Stimulated activated CD4-positive, alpha-beta T cell treated with anti-CD3 and anti-CD28 coated beads, Interleukin-4, amount 100 ng/mL, for 24 hours (primary cell): ENCODE measurements around the gene ATP5F1D.

ENCODE experiments used
- DNase-seq: peaks from one replicate; pipeline ENCODE4 v3.0.0-alpha.2; 2020

Gene ATP5F1D

DNA sequence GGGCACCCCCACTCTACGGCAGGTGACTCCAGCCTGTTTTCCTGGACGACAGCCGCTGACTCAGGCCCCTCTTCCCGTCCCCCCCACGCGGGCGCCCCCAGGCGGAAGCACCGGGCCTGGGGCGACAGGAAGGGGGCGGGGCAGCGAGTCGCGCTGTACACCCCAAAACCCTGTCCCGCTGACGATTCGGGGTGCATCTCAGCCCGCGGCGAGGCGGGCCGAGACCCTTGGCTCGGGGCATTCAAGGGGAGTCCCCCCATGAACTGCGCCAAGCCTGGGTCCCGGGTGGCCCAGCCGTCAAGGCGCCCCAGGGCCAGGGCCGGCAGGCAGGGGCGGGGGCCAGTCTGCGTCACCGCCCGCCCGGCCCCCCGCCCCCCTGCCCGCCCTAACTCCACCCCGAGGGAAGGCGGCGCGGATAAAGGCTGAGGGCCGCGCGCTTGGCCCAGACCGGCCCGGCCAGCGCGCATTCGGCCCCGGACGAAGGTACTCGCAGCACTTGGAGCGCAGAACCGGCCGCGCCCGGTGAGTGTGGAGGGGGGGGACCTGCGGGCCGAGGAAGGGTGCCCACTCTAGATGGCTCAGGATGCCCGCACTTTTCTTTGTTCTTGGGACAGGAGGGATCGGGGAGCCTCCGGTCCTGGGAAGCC is 6.7 kb downstream of the ATP5F1D start, which contains the start of gene MIDN:
Gene MIDN (plus strand): TSS at position 445 of the 647 bp plus-strand sequence. CDS start 1,714 bp downstream, outside the sequence.
- DNase-seq: peak; percentile 59

DNA sequence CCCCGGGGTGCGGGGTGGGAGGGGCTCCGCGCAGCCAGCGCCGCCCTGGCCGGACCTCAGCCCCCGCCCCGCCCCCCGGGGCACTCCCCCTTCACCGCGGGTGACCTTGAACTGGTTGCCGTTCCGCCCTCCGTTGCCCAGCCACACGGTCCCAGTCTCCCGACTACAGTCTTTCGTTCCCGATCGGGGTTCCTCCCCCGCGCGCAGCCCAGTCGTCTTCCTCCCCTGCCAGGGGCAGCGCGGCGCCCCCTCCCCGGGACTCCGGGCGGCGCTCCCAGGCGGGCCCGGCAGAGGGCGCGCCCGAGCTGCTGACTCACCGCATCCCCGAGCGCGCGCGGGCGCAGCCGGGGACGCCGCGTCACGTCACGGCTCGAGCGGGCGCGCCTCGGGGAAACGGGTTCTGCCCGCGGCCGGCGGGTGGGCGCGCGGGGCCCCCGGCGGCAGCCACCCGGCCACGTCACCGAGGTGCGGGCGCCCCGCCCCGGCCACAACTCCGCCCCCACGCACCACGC is 7.3 kb downstream of the ATP5F1D start:
- DNase-seq: peak; percentile 81

DNA sequence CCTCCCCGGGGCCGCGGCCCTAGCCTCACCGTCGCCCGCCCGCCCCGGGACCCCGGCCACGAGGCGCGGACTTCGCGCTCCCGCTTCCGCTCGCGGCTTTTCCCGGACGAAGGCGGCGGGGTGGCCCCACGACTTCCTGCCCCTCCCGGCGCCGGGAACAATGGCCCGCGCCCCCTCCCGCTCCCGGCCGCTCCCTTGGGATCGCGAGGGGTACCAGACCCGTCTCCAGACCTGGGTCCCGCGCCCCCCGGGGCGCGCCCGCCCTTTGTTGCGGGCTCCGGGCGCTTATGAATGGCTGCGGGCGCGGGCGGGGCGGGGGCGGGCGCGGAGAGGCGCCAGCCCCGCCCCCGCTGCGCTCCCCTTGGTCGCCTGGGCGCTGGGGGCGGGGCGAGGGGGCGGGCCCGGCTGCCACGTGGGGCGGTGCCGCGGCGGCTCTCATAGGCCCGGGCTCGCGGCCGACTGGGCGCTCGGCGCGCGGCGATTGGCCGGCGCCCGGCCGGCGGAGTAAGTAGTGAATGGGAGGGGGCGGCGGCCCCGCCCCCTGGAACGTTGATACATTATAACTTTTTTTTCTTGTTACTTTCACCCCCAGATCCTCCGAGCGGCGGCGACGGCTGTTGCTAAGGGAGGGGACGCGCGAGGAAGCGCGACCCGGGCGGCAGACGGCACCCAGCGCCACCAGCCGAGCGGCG is 7.9 kb downstream of the ATP5F1D start:
- peak; percentile 92 for DNase-seq

DNA sequence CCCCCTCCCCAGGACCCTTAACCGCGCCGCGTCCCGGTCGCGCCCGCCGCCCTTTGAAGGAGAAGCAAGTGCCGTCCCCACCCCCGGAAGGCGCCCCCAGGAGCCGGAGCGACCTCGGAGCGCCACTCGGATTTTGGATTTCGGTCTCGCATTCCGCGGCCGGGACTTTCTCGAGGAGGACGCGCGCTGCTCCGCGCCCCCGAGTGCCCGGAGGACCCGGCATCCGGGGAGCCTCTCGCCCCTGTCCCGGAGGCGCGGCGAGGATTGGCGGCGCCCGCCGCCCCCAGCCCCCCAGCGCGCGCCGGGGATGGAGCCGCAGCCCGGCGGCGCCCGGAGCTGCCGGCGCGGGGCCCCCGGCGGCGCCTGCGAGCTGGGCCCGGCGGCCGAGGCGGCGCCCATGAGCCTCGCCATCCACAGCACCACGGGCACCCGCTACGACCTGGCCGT is 8.5 kb downstream of the ATP5F1D start:
- no peak for DNase-seq

DNA sequence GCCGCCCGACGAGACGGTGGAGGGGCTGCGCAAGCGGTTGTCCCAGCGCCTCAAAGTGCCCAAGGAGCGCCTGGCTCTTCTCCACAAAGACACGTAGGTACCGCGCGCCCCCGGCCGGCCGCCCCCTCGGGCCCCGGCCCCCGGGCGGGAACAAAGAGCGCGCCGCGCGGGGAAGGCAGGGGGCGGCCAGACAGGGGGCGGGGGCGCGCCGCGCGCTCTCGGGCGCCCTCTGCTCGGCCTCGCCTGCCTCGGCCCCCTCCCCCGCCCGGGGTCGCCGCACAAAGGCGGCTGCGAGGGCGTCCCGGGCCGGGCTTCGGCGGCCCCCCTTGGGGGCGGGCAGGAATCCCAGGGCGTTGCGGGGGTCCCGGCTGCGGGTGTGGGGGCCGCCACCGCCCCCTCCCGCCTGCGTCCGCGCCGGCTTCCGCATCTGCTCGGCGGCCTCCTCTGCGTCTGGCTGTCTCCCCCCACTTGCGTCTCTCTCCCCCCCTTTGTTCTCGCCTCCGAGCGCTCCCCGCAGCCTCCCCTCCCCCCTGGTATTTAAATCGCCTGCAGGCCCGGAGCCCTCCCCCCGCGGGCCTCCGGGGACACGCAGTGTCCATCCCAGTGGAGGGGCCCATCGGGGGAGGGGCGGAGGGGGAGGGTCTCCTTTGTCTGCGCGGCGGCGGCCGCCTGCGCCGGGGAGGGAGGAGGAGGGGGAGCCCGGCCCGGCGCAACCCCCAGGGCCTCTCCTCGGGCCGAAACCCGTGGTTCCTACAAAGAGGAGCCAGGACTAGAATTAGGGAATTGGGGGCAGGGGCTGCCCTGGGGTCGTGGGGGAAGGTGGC is 9.1 kb downstream of the ATP5F1D start:
- DNase-seq: no peak

DNA sequence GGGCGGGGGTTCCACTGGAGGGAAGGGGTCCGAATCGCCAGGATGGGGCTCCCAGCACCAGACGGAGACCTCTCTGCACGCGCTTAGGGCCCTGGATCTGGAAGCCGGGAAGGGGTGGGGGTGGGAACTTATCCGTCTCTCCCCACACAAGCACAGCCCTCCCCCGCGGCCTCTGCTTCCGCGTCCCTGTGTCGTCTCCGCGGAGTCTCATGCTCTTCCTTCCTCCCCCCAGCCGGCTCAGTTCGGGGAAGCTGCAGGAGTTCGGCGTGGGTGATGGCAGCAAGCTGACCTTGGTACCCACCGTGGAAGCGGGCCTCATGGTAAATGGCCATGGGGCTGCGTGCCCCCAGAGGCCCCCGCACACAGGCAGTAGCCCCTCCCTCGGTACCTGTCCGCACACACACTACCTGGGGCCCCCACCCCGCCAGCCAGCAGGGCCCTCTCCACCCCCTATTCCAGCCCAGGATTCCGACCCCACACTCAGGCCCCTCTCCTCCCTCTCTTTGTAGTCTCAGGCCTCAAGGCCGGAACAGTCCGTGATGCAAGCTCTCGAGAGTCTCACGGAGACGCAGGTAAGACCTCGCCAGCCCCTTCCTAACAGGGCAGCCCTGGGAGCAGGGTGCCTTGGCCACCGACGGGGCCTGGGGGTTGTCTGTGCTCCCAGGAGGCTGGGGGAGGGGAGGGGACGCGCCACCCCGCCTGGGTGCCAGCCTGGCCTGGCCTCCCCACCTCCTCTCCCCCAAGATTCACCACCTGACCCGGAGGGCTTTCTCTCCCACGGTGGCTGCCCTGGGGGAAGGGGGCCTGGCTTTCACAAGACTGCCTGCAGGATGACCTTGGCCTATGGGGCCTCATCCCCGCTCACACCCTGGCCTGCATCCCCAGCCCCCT is 10.0 kb downstream of the ATP5F1D start:
- DNase-seq: peak; percentile 65

DNA sequence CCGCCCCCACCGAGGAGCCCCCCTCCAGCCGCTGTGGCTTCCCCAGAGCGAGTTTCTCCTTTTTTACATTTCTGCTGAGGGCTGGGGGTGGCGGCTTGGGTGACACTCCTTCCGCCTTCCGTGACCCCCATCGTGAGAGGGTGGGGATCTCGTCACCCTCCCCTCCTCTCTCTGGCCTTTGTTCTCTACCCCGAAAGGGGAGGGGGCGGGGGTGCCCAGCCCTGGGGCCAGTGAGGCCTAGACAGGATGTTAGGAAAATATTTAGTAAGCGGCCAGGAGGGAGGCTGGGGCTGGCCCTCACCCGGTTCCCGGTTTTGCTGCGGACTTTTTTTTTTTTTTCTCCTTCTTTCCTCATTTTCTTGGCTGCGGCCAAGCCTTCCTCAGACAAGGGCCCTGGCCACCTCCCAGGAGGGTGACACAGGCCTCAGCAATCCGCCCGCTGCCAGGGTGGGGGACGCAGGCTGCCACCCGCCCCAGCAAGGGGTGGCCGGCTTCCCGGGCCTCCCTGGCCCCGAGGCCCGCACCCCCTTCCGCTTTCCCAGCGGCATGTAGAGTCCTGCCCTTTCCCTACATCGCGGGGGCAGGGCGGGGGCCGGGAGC is 10.8 kb downstream of the ATP5F1D start:
- DNase-seq: peak; percentile 59

DNA sequence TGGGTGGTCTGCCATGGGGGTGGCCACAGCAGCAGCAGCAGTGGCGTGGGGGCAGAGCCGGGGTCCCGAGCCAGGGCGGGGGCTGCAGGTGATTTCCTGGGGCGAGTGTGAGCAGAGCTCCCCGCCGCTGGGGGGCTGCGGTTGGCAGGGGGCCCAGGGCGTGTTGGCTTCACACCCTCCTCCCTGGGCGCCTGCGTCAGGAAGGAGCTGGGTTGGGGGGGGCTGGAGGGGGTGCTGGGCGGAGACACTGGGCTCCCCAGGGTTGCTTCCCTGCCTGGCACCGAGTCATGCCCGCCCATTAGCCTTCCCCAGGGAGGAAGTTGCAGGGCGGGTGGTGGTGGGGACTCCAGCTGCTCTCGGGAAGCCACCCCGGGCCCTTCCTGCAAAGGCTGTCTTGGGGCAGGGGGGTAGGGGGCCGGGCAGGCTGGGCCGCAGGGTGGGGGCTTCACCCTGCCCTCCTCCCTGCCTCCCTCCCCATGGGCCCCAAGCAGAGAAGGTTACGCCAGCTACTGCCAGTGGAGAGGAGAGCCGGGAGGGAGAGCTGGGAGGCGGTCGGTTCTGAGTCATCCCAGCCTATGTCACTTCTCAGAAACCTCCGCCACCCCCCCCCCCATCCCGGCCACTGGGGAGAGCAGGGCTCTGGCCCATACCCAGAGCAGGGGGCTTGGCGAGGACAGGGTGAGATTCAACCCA is 11.4 kb downstream of the ATP5F1D start:
- DNase-seq: peak; percentile 76

DNA sequence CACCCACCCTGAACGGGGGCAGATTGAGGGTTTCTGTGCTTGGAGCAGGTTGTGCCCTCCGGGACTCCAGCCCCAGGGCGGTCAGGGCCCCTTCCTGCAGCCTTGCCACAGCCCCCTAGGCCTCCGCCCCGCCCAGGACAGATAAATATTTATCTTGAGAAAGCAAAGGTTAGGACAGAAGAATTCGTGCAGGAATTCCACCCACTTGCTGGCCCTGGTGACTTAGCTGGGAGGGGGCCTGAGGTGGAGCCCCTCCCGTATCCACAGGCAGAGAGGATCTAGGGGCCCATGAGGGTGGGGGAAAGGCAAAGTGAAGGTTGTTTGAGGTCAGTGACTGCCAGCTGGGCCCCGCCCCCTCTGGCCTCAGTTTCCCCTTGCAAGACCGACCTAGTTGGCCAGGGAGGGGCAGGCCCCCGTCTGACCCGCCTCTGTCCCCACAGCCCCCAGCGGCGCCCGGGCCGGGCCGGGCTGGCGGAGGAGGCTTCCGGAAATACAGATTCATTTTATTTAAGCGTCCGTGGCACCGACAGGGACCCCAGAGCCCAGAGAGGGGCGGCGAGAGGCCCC is 12.0 kb downstream of the ATP5F1D start:
- no peak for DNase-seq

DNA sequence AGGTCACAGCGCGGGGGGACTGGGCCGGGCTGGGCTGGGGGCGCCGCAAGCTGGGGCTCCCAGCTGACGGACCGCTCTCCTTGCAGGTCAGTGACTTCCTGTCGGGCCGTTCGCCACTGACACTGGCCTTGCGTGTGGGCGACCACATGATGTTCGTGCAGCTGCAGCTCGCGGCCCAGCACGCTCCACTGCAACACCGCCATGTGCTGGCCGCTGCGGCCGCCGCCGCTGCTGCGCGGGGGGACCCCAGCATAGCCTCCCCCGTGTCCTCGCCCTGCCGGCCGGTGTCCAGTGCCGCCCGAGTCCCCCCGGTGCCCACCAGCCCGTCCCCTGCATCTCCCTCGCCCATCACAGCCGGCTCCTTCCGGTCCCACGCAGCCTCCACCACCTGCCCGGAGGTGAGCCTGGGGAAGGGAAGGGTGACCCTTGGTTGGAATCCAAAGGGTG is 12.6 kb downstream of the ATP5F1D start:
- no peak for DNase-seq

DNA sequence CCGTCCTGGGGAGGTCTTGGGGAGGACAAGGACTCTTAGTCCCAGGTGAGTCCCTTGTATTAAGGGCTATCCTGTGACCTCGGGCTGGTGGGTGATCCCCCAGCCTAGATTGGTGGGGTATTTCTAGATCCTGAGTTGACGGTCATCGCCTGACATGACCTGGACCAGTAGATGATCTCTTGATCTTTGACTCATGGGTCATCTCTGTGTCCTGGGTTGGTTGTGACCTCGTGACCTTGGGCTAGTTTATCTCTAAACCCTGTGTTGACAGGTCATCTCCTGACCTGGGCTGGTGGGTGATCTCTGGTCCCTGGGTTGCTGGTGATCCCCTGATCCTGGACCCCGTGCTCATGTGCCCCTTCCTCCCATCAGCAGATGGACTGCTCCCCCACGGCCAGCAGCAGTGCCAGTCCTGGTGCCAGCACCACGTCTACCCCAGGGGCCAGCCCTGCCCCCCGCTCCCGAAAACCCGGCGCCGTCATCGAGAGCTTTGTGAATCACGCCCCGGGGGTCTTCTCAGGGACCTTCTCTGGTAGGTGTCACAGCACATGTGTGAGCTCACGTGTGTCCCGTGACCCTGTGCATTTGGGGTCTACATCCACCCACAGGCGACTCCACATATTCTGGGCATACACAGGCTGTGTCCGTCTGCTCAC is 13.1 kb downstream of the ATP5F1D start:
- no peak for DNase-seq

DNA sequence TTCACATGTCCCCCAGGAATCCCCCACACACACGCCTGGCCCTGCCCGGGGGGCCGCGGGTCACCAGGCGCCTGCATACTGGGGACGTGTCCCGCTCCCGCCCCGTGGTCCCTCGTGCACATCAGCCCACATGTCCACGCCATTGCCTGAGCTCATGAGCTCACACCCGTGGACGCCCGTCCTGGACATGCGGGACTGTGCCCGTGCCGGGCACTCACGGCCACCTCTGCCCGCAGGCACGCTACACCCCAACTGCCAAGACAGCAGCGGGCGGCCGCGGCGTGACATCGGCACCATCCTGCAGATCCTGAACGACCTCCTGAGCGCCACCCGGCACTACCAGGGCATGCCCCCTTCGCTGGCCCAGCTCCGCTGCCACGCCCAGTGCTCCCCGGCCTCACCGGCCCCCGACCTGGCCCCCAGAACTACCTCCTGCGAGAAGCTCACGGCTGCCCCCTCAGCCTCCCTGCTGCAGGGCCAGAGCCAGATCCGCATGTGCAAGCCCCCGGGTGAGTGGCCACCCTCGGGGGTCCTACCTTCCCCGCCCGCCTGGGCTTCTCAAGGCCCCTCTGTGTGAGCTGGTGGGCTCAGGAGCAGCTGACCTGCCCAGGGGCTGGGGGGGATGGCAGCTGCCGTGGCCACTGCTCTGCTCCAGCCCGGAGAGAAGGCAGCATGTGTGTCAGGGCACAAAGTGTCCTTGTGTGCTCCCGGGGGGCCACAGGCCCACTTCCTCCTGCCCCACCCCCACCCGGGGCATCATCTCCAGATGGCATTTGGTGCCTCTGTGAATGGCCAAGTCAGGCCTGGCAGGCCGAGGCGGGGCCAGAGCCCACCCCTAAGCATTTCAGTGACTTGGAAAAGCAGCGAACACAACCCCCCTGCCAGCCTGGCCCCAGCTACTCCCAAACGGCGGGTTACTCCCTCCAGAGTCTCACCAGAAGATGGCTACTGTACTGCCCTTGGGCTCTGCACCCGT is 13.9 kb downstream of the ATP5F1D start:
- no peak for DNase-seq

DNA sequence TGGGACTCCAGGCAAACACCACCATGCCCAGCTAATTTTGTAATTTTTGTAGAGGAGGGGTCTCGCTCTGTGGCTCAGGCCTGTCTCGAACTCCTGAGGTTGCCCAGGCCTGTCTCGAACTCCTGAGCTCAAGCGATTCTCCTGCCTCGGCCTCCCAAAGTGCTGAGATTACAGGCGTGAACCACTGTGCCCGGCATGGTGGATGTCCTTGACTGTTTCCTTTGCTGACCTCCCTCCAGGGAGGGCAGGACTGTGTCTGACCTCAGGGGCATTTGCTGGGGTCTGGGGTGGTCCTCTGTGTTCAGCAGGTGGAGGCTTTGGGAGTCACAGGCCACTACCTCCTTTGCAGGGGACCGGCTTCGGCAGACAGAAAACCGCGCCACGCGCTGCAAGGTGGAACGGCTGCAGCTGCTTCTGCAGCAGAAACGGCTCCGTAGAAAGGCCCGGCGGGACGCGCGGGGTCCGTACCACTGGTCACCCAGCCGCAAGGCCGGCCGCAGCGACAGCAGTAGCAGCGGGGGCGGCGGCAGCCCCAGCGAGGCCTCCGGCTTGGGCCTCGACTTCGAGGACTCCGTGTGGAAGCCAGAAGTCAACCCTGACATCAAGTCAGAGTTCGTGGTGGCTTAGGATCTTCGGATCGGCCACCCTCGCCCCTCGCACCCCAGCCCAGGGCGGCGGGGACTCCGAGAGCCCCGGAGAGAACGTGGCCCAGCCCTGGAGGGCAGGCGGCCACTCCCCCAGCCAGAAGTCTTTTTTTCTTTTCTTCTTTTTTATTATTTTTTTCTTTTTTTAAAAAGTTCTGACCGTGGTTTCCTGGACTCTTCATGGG is 15.3 kb downstream of the ATP5F1D start:
- no peak for DNase-seq

DNA sequence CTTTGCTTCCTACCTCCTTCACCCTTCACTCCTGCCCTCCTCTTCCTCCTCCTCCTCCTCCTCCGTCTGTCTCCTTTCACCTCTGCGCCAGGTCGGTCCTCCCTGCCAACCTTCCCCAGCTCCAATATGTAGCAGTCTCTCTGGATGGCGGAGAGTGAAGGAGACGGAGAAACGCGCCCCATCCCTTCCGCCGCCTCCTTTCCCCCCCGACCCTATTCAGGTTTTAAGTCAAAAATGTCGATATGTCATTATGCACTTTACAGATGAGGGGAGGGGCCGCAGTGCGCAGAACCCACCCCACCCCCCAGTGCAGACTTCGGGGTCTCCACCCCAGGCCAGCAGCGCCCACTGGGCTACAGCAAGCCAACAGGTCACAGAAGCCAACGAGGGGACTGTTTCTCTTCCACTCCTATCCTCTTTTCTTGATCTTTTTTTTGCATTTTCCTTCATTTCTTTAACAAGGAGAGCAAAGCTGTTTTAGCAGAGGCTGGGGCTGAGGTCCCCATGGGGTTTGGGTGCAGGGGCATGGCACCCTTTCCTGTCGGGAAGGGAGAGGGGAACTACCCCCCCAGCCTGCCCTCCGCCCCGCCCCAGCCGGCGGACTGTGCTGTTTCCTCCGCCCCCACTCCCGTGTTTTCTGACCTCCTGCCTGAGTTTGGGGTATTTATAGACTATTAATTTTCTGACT is 16.1 kb downstream of the ATP5F1D start:
- DNase-seq: no peak

DNA sequence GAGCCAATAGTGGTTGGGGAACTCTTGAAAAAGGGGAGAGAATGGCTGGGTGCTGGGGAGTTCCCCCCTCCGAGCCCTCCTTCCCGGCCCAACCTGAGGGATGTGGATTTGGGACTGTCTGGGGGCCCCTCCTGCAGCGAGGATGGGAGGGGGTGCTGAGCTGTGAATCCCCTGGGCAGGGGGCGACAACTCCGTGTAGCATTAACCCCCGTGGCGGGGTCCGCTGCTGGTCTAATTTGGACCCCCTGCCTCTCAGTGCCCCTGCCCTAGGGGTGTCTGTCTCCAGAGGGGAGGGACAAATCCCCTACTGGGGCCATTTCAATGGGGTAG is 16.6 kb downstream of the ATP5F1D start:
- DNase-seq: no peak

DNA sequence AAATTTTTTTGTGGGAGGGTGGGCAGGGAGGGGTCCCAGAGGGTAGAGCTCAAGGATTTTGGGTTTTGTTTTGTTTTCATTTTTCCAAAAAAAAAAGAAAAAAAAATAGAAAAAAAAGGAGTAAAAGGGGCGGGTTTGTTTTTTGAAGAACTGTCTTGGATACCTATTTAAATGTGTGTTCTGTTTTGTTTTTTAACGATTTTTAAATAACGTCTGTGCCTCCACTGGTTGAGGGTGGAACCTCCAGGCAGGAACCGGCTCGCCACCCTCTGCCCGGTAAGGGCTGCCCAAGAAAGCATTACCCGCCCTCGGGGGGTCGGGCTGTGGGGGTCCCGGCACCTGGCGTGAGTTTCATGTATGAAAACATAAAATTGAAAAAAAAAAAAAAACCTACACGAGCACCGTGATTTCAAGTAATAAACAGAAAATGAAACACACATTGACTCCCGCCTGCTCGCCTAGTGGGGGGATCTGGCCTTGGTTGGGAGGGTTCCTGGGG is 17.2 kb downstream of the ATP5F1D start:
- DNase-seq: no peak

DNA sequence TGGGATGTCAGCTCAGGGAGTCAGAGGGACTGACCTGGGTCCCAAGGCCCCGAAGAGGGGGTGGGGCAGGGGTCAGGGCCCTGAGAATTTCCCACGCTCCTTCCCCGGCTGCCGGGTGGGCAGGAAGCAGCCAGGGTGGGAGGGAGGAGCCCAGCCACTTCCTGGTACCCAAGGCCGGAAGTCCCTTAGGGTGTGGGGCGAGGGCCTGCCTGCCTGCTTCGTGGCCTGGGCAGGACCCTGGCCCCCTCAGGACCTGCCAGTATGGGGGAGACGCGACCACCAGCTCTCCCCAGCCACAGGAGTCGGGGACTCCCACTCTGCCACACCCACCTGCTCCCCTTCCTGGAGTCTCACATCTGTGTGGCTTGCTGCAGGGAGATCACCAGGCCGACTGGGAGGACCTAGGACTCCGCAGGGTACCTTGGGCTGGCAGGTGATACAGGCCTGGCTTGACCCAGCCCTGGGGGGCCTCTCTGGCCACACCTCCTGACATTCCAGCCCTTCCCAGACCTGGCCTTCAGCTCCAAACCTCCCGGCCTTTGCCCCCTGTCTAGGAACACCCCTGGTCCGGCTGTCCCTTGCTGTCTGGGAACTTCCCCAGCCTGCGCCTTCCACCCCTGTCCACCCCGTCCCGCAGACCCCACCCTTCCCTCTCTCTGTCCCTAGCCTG is 17.8 kb downstream of the ATP5F1D start:
- peak; percentile 68 for DNase-seq
